ENCODE measurements around the gene IRGQ.
A peak's percentile ranks its signal among the peaks of the same experiment; 100 is the strongest.

Gene IRGQ

DNA sequence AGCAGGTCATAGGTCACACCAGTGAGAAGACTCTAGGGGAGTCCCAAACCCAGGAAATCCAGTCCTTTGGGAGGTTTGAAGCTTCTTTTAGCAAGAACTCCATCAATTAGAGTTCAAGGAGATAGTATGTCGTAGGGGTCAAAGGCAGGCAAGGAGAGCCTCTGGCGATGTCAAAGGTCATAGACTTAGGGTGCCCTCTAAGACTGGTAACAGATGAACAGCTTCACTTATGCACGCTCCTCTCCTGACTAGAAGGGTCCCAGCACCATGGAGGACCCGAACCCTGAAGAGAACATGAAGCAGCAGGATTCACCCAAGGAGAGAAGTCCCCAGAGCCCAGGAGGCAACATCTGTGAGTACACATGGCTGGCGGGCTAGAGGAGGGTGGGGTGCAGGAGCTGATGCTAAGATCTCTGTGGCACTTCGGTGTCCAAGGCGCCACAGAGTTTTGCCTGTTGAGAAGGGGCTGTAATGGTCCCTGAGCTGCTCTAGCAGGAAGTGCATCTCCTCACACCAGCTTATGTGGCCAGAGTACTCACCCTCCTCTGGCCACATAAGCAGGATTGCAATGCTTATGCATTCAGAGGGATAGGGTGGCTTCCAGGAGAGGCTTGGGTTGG, 1.0 kb upstream of the IRGQ start:
- no peaks in the 10 kb centered on the region for H3F3A ChIP-seq (ENCODE audit: insufficient read depth, low read length)
- H3K9me2 ChIP-seq (ENCODE audit: low read depth, low read length): no peaks in the 10 kb centered on the region
- H3K27ac ChIP-seq (ENCODE audit: low read depth, low read length, poor library complexity, severe bottlenecking): peak overlapping the region; percentile 77
- peak overlapping the region; percentile 94 for H3K9ac ChIP-seq (ENCODE audit: low read length)
- no peak for TF ChIP-seq EZH2 (IDR thresholded peaks at IDR 0.05; ENCODE audit: borderline replicate concordance, low read length)
- TF ChIP-seq, protein P1, sequence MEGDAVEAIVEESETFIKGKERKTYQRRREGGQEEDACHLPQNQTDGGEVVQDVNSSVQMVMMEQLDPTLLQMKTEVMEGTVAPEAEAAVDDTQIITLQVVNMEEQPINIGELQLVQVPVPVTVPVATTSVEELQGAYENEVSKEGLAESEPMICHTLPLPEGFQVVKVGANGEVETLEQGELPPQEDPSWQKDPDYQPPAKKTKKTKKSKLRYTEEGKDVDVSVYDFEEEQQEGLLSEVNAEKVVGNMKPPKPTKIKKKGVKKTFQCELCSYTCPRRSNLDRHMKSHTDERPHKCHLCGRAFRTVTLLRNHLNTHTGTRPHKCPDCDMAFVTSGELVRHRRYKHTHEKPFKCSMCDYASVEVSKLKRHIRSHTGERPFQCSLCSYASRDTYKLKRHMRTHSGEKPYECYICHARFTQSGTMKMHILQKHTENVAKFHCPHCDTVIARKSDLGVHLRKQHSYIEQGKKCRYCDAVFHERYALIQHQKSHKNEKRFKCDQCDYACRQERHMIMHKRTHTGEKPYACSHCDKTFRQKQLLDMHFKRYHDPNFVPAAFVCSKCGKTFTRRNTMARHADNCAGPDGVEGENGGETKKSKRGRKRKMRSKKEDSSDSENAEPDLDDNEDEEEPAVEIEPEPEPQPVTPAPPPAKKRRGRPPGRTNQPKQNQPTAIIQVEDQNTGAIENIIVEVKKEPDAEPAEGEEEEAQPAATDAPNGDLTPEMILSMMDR (IDR thresholded peaks at IDR 0.05; ENCODE audit: low read length): no peak
- peaks cover 25% of the 10 kb centered on the region for H3K4me1 ChIP-seq (ENCODE audit: insufficient read depth, low read length, severe bottlenecking)
- H3K79me2 ChIP-seq (ENCODE audit: insufficient read depth, low read length): peaks cover 15% of the 10 kb centered on the region
- H3K4me2 ChIP-seq (ENCODE audit: low read length): peak overlapping the region; percentile 100
- H3K27me3 ChIP-seq (ENCODE audit: insufficient read depth, low read length): no peaks in the 10 kb centered on the region
- peaks cover 39% of the 10 kb centered on the region for H3K36me3 ChIP-seq (ENCODE audit: insufficient read depth, low read length)
- H2AFZ ChIP-seq (ENCODE audit: low read length): no peak overlapping the region
- peak overlapping the region; percentile 94 for H3K4me3 ChIP-seq (ENCODE audit: low read depth, low read length, poor library complexity, severe bottlenecking)
- no peaks in the 10 kb centered on the region for H3K9me3 ChIP-seq (ENCODE audit: low read length)
- no peaks in the 10 kb centered on the region for H4K20me1 ChIP-seq (ENCODE audit: insufficient read depth, low read length)

DNA sequence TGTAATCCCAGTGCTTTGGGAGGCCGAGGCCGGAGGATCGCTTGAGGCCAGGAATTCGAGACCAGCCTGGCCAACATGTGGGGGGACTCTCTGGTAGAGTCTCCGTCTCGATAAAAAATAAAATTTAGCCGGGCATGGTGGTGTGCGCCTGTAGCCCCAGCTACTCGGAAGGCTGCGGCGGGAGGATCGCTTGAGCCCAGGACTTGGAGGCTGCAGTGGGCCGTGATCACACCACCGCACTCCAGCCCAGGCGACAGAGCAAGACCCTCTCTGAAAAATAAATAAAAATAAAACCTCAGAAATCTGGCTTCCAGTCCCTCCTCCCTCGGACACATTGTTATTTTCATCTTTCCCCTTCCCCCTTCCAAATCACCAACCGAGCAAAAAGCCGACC, 332 bp downstream of the IRGQ start:
- Histone ChIP-seq H3K9me3 (ENCODE audit: low read length) (no peaks in the 10 kb centered on the region), H3K27me3 (ENCODE audit: insufficient read depth, low read length) (no peaks in the 10 kb centered on the region), H3K9ac (ENCODE audit: low read length) (peak overlapping the region; percentile 74), H2AFZ (ENCODE audit: low read length) (0 out of 2 replicates have a peak overlapping the region, but pooled peaks have one; percentile 39), H3K4me1 (ENCODE audit: insufficient read depth, low read length, severe bottlenecking) (peaks cover 25% of the 10 kb centered on the region), H3K79me2 (ENCODE audit: insufficient read depth, low read length) (peaks cover 15% of the 10 kb centered on the region), H3K36me3 (ENCODE audit: insufficient read depth, low read length) (peaks cover 31% of the 10 kb centered on the region), H3K4me2 (ENCODE audit: low read length) (peak overlapping the region; percentile 82), H3F3A (ENCODE audit: insufficient read depth, low read length) (no peaks in the 10 kb centered on the region), H3K27ac (ENCODE audit: low read depth, low read length, poor library complexity, severe bottlenecking) (peak overlapping the region; percentile 26), H3K4me3 (ENCODE audit: low read depth, low read length, poor library complexity, severe bottlenecking) (peak overlapping the region; percentile 94), H3K9me2 (ENCODE audit: low read depth, low read length) (no peaks in the 10 kb centered on the region), H4K20me1 (ENCODE audit: insufficient read depth, low read length) (no peaks in the 10 kb centered on the region)
- TF ChIP-seq EZH2 (IDR thresholded peaks at IDR 0.05; ENCODE audit: borderline replicate concordance, low read length): no peak
- TF ChIP-seq, protein P1 (IDR thresholded peaks at IDR 0.05; ENCODE audit: low read length): no peak

DNA sequence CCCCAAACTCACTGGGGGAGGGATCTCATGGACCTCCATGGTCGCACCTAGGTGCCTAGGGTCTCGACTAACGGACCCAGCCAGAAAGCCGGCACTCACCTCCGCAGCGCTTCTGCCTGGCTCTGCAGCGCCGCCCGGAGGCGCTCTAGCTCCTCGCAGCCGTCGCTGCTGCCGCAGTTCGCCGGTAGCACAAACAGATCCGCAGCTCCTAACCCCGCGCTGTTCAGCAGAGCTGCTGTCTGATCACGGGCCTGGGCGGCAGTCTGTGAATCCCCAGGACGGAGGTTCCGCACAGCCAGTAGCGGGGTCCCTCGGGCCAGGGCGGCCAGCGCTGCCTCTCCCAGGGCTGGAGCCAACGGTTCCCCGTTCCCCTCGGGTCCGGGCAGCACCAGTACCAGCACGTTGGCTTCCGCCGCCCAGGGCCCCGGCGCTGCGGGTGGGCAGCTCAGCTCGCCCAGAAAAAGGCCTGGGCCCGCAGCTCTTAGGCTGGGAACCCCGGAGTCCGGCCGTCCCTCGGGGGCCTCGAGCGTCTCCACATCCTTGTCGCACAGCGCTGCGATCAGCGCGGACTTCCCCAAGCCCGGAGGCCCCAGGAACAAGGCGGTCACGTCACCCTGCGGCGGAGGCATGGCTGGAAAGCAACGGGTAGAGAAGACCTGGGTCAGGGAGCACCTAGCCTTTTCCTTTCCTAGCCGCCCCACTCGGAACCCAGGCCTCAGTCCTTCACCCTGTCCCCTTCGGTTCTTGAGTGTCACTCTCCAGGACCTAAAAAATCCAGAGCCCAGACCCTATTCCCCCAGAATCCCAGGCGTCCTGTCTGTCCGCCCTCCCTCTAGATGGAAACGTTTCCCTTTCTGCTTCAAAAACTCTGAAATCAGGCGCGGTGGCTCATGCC, 977 bp downstream of the IRGQ start:
- Histone ChIP-seq H3K9ac (ENCODE audit: low read length) (peak overlapping the region; percentile 74), H3K27ac (ENCODE audit: low read depth, low read length, poor library complexity, severe bottlenecking) (peak overlapping the region; percentile 26), H4K20me1 (ENCODE audit: insufficient read depth, low read length) (no peaks in the 10 kb centered on the region), H3K9me2 (ENCODE audit: low read depth, low read length) (no peaks in the 10 kb centered on the region), H3K4me1 (ENCODE audit: insufficient read depth, low read length, severe bottlenecking) (peaks cover 30% of the 10 kb centered on the region), H3K36me3 (ENCODE audit: insufficient read depth, low read length) (peaks cover 28% of the 10 kb centered on the region), H3K27me3 (ENCODE audit: insufficient read depth, low read length) (no peaks in the 10 kb centered on the region), H3F3A (ENCODE audit: insufficient read depth, low read length) (no peaks in the 10 kb centered on the region), H2AFZ (ENCODE audit: low read length) (no peak overlapping the region), H3K9me3 (ENCODE audit: low read length) (no peaks in the 10 kb centered on the region), H3K4me2 (ENCODE audit: low read length) (peak overlapping the region; percentile 82), H3K79me2 (ENCODE audit: insufficient read depth, low read length) (peaks cover 15% of the 10 kb centered on the region), H3K4me3 (ENCODE audit: low read depth, low read length, poor library complexity, severe bottlenecking) (peak overlapping the region; percentile 94)
- no peak for TF ChIP-seq EZH2 (IDR thresholded peaks at IDR 0.05; ENCODE audit: borderline replicate concordance, low read length)
- TF ChIP-seq, protein P1 (IDR thresholded peaks at IDR 0.05; ENCODE audit: low read length): peak; percentile 89

All from OCI-LY1 (cell line).